NCI-H187 treated with DMSO at 0.1 percent for 48 hours (cell line): ENCODE measurements around the gene FGD4.
"Not testable (repeated sequence)": the region's sequence is repeated elsewhere in the genome, so short reads cannot be mapped to it uniquely, and the experiment has no call there.

Experiments
- DNase-seq: peaks from one replicate; lab custom pipeline; 2025; lab: John Stamatoyannopoulos, UW

The FGD4 gene

GRCh38 chr12:32561931-32562341 lies 162.6 kb downstream of the FGD4 start:
- DNase-seq, result no peak

DNA sequence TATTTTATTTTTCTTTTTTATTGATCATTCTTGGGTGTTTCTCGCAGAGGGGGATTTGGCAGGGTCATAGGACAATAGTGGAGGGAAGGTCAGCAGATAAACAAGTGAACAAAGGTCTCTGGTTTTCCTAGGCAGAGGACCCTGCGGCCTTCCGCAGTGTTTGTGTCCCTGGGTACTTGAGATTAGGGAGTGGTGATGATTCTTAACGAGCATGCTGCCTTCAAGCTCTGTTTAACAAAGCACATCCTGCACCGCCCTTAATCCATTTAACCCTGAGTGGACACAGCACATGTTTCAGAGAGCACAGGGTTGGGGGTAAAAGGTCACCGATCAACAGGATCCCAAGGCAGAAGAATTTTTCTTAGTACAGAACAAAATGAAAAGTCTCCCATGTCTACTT lies 163.1 kb downstream of the FGD4 start:
- not testable (repeated sequence) for DNase-seq

GRCh38 chr12:32566663-32567295 lies 167.4 kb downstream of the FGD4 start:
- no peak for DNase-seq

- no peak for DNase-seq
These were observed 167.9 kb downstream of the FGD4 start for GRCh38 chr12:32567296-32567674.

- DNase-seq, result no peak
These were observed 168.9 kb downstream of the FGD4 start for GRCh38 chr12:32568228-32568627.

- no peak for DNase-seq
These were observed 169.9 kb downstream of the FGD4 start for GRCh38 chr12:32569259-32569658.

DNA sequence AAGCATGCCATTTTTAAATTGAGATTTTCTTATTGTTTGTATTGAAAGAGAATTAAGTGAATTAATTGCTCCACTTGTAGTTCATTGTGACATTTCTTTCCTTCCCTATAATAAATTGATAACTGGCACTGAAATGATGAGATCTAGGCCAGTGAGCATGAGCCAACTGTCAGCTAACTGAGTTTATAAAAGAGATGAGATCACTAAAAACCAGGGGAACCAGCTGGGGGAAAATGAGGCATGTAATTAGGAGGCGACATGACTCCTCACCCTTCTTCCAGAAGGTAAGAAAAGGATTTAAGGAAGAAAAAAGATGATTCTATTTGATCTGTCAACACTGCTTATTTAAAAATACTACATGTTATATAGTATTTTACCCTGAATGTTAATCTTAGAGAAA lies 175.2 kb downstream of the FGD4 start:
- DNase-seq, result no peak

DNA sequence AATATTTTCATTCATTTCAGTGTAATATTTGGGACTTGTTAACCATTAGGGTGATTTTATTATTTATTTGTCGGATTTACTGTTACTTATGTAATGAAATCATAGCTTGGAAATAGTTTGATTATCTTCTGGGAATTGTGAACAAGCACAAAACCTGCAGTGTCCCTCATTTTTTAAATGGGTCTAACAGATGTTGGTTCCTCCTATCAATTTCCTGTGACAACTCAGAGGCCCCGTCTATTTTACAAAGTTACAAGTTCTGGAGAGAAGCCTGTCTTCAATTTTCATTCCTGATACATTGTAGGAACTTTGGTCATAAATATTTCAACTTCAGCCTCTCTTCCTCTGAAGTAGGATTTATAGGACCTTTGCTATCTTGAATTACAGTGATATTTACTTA lies 178.0 kb downstream of the FGD4 start:
- DNase-seq, result no peak

- DNase-seq, result no peak
These were observed 184.2 kb downstream of the FGD4 start for GRCh38 chr12:32583534-32583933.

DNA sequence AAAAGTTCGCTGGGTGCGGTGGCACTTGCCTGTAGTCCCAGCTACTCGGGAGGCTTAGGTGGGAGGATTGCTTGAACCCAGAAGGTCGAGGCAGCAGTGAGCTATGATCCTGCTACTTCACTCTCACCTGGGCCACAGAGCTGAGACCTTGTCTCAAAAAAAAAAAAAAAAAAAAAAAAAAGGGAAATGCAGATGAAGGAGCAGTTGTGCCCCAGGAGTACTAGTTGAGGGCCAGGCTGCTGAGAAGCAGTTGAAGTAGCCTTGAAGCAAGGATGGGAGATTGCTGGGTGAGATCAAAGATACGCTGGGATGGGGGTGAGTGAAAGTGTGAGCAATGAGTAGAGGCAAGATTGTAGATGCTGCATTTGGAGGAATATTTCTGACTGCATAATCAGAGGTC lies 186.3 kb downstream of the FGD4 start:
- DNase-seq, result no peak

GRCh38 chr12:32586390-32586789 lies 187.0 kb downstream of the FGD4 start:
- no peak for DNase-seq

DNA sequence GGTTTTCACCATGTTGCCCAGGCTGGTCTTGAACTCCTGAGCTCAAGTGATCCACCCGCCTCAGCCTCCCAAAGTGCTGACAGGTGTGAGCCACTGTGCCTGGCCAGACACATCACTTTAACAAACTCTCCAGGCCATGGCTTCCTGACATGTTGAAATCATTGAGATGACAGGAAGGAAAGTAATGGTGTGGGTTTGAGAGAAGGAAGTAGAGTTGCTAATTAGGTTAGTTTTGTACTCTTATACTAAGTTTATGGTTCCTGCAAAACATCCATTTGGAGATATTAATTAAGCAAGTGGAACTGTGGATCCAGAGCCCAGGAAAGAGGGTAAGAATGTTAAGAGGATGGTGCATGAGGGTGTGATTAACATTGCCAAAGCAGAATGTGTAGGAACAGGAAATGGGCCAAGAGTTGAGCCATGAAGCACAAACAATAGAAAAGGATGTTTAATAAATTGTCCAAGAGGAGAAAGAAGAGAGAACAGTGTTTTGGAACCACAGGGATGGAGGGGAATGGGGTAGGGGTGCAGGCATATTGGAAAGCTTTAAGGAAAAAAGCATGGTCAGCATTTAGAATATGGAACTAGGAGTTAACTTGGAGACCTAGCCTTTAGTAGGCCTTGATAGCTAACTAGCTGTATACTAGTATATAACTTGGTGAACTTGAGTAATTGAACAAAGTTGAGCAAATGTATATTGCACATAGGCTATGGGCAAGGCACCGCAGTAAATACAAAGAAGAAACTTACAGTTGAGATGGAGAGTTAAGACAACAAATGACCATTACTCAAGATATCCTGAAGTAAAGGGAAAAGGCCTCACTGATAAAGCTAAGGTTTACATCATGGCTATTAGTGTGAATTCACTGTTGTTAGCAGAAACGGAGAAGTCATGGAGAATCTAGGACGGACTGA lies 188.5 kb downstream of the FGD4 start:
- no peak for DNase-seq

GRCh38 chr12:32588604-32589003 lies 189.2 kb downstream of the FGD4 start:
- no peak for DNase-seq

DNA sequence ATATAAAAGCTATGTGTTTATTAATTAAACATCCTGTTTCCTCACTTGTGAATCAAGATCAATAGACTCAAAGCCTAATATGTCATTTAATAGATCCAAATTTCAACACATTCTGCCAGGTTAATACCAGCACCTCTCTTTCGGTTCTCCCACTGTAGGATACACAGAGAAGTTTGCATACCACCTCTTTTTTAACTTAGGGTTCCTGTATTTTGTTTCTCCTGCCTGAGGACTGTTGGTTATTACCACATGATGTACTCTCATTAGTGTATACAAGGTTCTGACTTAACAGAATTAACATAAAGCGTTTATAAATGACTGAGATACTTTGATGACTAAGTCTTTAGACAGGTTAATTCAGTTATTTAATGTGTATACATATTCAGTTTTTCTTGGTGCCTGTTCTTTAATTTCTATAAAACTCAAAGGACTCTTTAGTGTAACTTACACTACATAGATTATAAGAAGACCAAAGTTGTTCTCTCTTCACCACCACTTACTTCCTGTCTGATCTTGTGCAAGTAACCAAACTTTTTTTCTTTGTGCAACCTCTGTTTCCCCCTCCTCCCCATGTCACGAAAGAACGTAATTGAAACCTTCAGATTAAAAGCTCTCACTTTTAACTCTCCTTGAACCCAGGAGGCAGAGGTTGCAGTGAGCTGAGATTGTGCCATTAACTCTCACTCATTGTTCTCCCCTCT lies 190.0 kb downstream of the FGD4 start:
- DNase-seq, result no peak

- no peak for DNase-seq
These were observed 195.9 kb downstream of the FGD4 start for GRCh38 chr12:32595251-32595650.

DNA sequence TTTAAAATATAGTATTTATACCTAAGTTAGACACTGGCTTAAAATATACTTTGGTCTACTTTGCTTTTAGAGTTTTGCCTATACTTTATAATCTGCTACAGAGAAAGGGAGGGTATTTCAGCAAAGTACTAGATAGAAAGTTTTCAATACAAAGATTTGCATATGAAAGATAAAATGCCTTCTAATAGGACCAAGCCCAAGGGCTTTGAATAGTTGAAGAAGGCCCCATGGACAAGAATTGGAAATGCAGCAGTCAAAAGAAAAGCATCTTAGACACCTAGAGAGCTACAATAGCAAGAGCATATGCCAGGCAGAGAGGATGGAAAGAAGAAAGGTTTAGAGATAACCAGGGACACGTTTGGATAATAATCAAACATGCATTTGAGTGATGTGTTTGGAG lies 196.7 kb downstream of the FGD4 start:
- no peak for DNase-seq

DNA sequence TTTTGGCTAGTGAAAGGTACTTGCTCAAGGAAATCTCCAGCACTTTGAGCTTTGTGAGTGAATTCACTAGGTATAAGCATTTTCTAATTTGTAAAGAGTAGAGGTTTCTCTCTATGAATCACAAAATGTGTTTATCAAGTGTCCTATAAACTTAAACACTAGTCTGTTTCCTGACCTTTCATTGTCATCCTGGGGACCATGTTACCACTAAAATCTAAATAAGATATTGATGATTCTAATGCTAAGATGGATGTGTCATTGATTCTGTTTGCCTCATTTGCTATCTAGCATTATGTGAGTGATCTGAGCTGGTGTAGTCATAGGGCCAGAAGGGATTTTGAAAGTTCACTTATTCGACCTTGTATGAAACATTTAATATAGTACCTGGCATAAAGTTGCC lies 199.3 kb downstream of the FGD4 start:
- no peak for DNase-seq

GRCh38 chr12:32600681-32601080 lies 201.3 kb downstream of the FGD4 start:
- DNase-seq, result no peak

GRCh38 chr12:32603071-32603470 lies 203.7 kb downstream of the FGD4 start:
- no peak for DNase-seq

- DNase-seq, result no peak
These were observed 204.5 kb downstream of the FGD4 start for GRCh38 chr12:32603858-32604257.

GRCh38 chr12:32604565-32604964 lies 205.2 kb downstream of the FGD4 start:
- no peak for DNase-seq

DNA sequence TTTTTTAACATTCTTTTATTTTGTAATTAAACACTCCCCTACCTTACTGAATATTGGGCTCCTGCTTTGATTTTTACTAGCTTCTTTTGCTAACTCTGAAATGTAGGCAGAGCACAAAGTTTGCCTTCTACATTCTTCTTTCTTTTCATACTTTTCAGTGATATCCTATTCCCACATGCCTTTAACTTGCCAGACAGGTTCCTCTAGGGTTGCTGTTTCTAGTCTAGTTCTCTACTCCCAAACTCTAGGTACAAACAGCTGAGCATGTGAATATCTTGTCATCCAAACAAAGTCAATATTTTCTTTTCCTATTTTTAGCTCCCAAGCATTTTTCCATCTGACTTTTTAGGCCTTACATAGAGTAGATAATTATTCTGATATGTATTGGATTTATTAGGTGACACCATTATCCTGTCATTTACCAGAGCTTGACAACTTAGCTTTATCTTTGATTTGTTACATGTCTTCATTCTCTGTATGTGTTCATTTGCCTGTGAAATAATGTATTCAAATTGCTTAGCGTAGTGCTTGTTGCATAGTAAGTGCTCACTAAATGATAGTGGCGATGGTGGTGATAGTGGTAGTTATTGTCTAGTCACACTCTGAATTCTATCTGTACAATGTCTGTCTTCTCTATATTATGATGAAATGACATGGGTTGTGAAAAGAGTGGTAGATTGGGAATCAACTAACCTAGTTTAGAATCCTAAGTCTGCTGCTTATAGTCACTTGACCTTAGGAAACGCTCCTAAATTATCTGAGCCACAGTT lies 206.2 kb downstream of the FGD4 start:
- no peak for DNase-seq
